CD4-positive, alpha-beta T cell treated with Interleukin-4 for 4 hours (primary cell): ENCODE data around the gene RPS15A.
"Not testable (repeated sequence)": the region's sequence is repeated elsewhere in the genome, so short reads cannot be mapped to it uniquely, and the experiment has no call there.

Experiments used
- DNase-seq: peaks from one replicate; pipeline ENCODE4 v3.0.0-alpha.2; 2020

The RPS15A gene

GRCh38 chr16:18792836-18793433 is 2.8 kb upstream of the RPS15A start:
- no peak for DNase-seq

DNA sequence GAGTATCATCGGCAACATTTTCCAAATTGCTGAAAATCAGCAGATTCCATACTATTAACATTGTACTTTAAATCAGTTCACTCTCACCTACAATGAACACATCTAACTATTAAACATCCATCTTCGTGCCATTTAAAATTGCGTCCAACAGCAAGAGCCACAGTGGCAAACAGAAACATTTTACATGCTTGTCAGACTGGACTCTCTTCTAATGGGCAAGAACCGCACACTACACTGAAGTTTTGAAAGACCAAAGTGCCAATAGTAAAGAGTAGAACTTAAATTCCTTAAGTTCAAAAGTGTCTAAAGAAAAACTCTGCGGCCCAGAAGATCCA is 652 bp downstream of the RPS15A start:
- no peak for DNase-seq

DNA sequence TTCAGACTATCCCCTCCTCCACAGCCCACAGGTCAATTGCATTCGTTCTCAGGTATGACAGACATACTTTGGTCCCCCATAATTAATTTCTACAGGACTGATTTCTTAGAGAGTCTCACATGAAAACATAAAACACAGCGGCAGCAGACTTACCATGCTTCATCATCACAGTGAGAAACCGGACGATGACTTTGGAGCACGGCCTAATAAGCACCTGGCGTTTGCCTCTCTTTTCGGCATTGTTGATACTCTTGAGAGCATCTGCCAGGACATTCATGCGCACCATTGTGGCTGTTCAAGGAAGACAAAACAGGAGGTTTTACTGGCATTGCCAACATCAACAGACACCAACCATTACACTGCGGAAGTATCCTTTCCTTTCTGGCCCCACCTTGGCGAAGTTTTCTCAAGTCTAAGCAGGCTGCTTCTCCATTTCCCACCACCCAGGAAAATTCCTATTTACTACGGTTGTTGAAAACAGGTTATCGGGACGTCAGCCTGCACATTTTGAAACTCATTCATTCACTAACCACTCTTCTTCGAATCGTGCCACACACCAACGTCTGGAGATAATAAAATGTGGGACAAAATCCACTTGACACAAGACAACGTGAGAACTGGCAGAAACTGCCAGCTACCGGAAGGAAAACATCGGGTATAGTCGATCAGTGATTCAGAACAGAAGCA is 1.2 kb downstream of the RPS15A start:
- DNase-seq: no peak

GRCh38 chr16:18784917-18785623 is 5.1 kb downstream of the RPS15A start:
- DNase-seq: no peak

- DNase-seq: no peak
Measured at GRCh38 chr16:18783430-18784341, 6.4 kb downstream of the RPS15A start.

DNA sequence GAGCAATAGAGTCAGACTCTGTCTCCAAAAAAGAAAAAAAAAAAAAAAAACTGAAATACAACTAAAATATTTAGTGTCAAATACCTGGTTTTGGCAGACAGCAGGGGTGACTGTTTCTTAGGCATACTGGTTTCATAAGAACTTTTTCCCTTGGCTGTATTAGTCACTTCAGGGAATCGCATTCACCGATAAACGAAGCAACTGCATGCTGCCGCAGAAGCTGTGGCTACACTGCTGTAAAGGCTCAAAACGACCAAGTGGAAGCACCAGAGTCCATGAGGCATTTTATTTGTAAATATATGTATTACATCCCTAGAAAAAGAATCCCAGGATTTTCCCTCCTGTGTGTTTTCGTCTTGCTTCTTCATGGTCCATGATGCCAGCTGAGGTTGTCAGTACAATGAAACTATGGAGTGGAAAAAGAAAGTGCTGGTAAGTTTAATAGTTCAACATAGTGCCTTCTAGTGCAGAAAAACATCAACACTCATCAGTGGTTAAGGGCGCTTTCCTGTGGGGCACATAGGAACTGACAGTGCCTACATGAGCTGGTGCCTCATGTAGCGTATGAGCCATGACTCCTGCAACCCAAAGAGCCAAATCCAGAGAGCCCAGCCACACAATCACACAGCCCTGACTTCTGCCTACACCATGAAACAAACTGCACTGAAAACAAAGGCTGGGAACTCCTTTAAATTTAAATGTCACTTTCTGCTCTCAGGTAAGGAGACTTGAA is 7.3 kb downstream of the RPS15A start:
- DNase-seq: peak; percentile 29

DNA sequence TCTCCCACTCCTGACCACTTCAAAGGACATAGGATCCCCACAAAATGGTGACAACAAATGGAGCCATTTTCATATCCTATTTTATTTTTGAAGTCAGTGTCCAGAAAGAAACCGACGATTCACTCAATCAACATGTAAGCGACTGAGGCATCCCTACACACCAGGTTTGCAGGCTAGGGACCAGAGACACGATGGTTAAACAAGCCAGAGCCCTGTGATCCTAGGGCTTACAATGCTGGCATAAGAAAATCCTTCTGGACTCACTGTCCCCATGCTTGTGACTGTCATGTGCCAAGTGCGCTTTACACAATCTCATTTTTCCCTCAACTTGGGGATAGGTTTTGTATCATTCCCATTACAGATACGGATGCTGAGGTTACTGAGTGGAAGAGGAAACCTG is 8.9 kb downstream of the RPS15A start:
- DNase-seq: not testable (repeated sequence)

DNA sequence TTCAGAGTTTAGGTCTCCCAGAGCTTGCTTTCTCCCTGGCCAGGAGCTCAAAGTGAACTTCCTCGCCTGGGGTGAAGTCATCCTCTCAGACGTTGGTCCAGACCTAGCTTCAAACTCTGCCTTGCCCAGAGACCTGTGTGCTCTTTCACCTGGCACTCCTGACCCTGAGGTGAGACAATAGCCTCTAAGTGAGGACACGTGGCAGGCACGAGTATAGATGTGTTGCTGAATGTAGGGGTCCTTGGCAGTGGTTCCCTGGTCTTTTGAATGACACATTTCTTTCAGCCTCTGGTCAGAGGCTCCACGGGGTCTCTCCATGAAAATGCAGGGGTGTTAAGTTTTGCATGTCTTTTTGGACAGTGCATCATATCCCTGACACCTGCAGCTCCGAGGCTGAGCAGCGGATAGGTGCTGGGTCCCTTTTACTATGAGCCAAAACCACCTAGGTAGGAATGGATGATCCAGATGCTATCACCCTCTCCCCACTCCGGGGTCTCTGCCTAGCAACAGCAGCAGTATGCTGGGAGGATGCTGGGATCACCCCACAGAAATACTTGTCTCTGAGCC is 9.6 kb downstream of the RPS15A start:
- not testable (repeated sequence) for DNase-seq

GRCh38 chr16:18777664-18778063 is 12.5 kb downstream of the RPS15A start:
- not testable (repeated sequence) for DNase-seq

DNA sequence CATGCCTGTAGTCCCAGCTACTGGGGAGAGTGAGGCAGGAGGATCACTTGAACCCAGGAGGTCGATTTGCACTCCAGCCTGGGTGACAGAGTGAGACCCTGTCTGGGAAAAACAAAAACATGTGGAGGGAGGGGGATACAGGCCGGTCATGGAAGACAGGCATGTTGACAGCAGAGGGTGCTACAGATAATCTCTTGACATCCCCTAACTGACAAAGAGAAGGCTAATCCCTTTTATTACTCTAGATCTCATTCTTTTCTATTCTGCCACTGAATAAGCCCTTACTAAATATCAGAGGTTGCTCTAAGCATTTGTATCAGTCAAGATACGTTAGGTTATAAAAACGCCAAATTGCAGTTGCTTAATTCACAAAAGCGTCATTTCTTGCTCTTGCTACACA is 13.8 kb downstream of the RPS15A start:
- not testable (repeated sequence) for DNase-seq

DNA sequence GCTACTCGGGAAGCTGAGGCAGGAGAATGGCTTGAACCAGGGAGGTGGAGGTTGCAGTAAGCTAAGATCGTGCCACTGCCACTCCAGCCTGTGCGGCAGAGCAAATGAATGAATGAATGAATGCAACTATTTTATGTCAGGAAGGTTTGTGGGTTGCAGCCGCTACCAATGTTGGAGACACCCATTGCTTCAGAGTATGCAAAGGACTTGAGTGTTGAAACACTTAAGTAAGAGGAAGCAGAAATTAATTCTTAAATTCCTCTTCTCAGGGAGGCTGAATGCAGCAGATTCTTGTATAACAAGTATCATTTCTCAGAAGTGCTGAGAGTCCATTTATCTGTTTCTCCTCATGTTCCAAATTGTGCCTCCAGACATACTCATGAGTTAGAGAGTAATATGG is 15.5 kb downstream of the RPS15A start:
- DNase-seq: not testable (repeated sequence)

- not testable (repeated sequence) for DNase-seq
Measured at GRCh38 chr16:18772171-18772570, 18.0 kb downstream of the RPS15A start.

DNA sequence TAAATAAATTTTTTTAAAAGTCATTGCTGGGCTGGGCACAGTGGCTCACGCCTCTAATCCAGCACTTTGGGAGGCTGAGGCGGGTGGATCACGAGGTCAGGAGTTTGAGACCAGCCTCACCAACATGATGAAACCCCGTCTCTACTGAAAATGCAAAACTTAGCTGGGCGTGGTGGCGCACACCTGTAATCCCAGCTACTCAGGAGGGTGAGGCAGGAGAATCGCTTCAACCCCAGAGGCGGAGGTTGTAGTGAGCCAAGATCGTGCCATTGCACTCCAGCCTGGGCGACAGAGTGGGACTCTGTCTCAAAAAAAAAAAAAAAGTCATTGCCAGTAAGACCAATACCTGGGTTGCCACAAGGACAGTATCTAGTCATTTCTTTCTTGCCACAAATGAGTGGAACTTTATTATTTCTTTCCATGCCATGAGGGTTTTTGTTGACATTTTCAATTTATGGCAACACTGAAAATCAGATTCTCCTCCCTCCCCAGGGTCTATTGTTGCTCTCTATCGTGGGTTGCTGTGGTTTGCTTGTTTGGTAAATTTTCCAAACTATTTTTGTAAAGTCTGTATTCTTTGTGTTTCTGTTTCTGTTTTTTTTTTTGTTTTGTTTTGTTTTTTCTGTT is 19.7 kb downstream of the RPS15A start:
- not testable (repeated sequence) for DNase-seq

GRCh38 chr16:18767217-18767616 is 22.9 kb downstream of the RPS15A start:
- DNase-seq: peak; percentile 75

GRCh38 chr16:18762713-18763112 is 27.4 kb downstream of the RPS15A start:
- DNase-seq: not testable (repeated sequence)

DNA sequence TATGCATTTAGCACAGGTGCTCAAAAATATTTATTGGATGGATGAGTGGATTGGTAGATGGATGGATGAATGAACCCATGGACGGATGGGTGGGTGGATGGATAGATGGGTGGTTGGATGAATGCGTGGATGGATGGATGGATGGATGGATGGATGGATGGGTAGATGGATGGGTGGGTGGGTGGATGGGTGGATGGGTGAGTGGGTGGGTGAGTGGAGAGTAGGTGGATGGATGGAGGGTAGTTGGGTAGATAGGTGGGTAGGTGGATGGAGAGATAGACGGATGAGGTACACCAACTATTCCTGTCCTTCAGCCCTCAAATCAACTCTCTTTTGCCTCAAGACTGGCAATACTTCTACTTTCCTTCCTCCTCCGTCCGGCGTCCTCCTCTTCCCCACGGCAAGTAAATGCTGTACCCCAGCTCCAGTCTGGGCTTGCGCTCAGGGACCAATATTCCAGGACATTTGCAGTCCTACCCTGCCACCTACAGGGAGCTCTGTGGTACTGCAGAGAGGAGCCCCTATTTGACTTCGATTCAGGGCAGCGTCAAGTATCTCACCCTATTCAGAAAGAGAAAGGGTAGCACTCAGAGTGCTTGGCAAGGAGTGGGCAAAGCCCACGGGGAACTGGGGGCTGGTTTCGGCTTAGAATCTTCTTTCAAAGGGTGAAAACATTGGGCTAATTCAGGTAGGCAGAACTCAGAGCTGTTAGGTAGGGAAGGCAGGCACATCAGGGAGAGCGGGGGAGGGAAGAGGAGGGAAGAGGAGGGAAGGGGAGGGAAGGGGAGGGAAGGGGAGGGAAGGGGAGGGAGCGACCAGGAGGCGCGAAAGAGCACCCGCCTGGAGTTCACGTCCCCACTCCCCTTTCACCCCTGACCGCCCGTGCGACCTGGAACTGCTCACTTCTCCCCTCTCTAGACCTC is 30.3 kb downstream of the RPS15A start:
- DNase-seq: peak; percentile 68

DNA sequence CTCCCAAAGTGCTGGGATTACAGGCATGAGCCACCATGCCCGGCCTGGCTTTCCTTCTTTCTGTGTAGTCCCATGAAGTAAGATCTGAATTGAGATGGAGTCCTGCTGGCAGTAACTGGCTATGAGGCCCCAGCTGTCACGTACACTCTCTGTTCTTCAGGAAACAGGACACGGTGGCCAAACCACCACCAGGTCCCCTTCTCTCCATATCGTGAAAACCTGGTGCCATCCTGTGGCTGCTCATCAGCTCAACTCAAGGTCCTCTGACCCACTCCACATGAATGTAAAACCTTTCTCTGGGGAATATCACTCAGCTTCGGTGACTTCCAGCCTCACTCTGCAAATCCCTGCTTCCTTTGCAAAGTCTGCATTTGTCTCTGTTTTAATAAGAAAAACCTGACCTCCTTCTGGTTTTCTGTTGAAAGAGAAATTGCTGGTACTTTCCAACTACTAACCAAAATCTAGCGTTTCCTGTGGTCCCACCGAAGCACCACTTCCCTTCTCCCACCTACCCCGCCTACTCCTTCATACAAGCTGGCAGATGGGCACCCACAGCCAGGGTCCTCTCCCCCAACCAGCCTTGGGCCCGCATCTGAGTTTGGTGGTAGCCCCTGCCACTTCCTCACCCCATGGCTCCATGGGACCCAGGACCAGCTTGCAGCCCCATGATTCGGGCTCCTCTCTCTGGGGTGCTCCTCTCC is 32.0 kb downstream of the RPS15A start:
- not testable (repeated sequence) for DNase-seq

- not testable (repeated sequence) for DNase-seq
Measured at GRCh38 chr16:18756639-18757038, 33.5 kb downstream of the RPS15A start.

DNA sequence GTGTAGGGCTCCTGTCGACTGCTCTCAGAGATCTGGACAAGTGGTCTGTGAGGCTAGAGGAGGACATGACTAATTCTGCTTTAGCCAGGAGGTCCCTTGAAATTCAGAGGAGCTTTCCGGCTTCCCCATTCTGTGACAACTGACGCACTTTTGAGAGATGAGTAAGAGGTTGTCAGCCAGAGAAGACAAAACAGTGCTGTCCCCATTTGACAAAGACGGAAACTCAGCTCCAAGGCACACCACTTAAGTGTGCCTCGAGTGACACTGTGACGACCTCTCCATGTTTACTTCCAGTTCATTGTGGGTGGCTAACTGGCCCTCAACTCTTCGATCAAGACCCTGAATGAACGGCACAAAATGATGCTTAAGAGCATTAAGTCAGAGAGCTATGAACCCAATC is 47.3 kb downstream of the RPS15A start:
- not testable (repeated sequence) for DNase-seq

DNA sequence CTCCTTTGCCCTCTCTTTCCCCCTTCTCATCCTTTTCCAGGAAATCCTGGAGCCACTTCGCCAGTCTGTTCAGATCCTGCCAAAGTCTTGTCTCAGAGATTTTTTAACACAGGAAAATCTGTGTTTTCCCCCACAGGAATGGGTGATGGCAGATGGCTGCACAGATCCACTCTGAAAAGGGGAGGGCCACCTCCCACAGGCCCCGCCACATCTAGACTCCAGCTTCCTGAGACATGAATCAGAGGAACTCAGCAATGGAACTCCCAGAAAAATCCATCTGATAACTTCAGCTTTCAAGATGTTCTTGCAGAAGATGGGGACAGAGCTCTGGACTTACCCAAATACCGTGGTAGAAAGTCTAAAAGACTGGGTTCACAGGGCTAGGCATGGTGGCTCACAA is 50.1 kb downstream of the RPS15A start:
- DNase-seq: not testable (repeated sequence)
